ENCODE data around the gene PRDM1.
"Not testable (repeated sequence)": the region's sequence is repeated elsewhere in the genome, so short reads cannot be mapped to it uniquely, and the experiment has no call there.

The PRDM1 gene

DNA sequence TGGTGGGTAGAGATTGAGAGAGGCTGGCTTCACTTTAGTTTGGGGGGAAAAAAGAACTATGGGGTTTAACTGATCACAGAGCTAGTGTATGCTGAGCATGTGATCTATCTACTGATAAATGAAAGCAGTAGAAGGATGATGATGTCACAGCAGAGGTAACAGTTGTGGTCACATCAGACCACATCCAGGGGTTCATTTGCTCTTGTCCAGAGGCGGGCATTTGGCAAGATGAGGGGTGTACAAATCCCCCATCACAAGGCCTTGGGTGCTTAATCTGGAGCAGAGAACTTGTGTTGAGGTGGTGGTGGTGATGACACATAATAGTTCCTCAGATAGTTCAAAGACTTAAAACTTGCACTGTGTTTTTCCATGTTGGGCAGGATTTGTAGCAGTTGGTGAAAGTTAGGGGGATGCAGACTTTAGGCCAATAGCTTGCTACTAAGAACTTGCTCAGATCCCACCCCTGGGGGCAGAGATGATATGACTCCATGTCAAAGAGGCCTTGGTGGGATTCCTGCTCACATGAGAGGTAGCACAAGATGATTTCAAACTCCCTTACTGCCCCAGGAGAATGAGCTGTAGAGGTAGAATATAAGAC, 63.4 kb downstream of the PRDM1 start:
- Histone ChIP-seq H3K36me3 (ENCODE audit: control insufficient read depth, low read depth, low read length) (no peaks in the 10 kb centered on the region), H3K27ac (ENCODE audit: low read length) (no peak overlapping the region), H3K9ac (ENCODE audit: low read length) (no peak overlapping the region), H3K27me3 (ENCODE audit: control insufficient read depth, insufficient read depth, low read length) (no peaks in the 10 kb centered on the region), H3K4me3 (ENCODE audit: low read length) (no peak overlapping the region), H3K4me1 (ENCODE audit: control insufficient read depth, low read depth, low read length) (peaks cover 8% of the 10 kb centered on the region), H3K9me3 (ENCODE audit: control insufficient read depth, low read depth, low read length) (no peaks in the 10 kb centered on the region)

- not testable (repeated sequence) for H3K27me3 ChIP-seq (ENCODE audit: control insufficient read depth, insufficient read depth, low read length); H3K9me3 ChIP-seq (ENCODE audit: control insufficient read depth, low read depth, low read length); H3K9ac ChIP-seq (ENCODE audit: low read length); H3K27ac ChIP-seq (ENCODE audit: low read length); H3K36me3 ChIP-seq (ENCODE audit: control insufficient read depth, low read depth, low read length); H3K4me3 ChIP-seq (ENCODE audit: low read length); H3K4me1 ChIP-seq (ENCODE audit: control insufficient read depth, low read depth, low read length)
These were observed 66.3 kb downstream of the PRDM1 start for GRCh38 chr6:106152476-106152875.

DNA sequence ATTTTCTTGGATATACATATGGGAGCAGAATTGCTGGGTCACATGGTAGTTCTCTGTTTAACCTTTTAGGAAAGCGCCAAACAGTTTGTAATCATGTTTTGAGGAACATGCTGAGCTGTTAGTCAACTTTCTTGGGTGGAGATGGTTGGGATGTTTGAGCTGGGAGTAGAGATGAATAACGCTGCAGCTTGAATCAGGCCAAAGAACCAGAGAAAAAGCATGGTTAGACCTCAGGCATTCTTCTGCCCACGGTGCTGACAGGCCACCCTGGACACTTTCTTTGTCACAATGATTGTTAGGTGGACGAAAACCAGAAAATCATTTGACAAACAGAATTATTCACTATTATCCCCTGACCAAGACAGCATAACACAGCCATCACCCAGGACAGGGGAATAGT, 66.8 kb downstream of the PRDM1 start:
- no peak overlapping the region for H3K4me3 ChIP-seq (ENCODE audit: low read length)
- no peaks in the 10 kb centered on the region for H3K36me3 ChIP-seq (ENCODE audit: control insufficient read depth, low read depth, low read length)
- H3K27me3 ChIP-seq (ENCODE audit: control insufficient read depth, insufficient read depth, low read length) = no peaks in the 10 kb centered on the region
- H3K9ac ChIP-seq (ENCODE audit: low read length) = no peak overlapping the region
- no peak overlapping the region for H3K27ac ChIP-seq (ENCODE audit: low read length)
- H3K4me1 ChIP-seq (ENCODE audit: control insufficient read depth, low read depth, low read length) = peaks cover 9% of the 10 kb centered on the region
- H3K9me3 ChIP-seq (ENCODE audit: control insufficient read depth, low read depth, low read length) = no peaks in the 10 kb centered on the region

- H3K9me3 ChIP-seq (ENCODE audit: control insufficient read depth, low read depth, low read length) = no peaks in the 10 kb centered on the region
- H3K9ac ChIP-seq (ENCODE audit: low read length) = no peak overlapping the region
- peaks cover 9% of the 10 kb centered on the region for H3K4me1 ChIP-seq (ENCODE audit: control insufficient read depth, low read depth, low read length)
- no peak overlapping the region for H3K4me3 ChIP-seq (ENCODE audit: low read length)
- H3K36me3 ChIP-seq (ENCODE audit: control insufficient read depth, low read depth, low read length) = no peaks in the 10 kb centered on the region
- H3K27ac ChIP-seq (ENCODE audit: low read length) = no peak overlapping the region
- no peaks in the 10 kb centered on the region for H3K27me3 ChIP-seq (ENCODE audit: control insufficient read depth, insufficient read depth, low read length)
These were observed 68.2 kb downstream of the PRDM1 start for GRCh38 chr6:106154326-106154725.

- H3K27me3 ChIP-seq (ENCODE audit: control insufficient read depth, insufficient read depth, low read length) = no peaks in the 10 kb centered on the region
- H3K4me3 ChIP-seq (ENCODE audit: low read length) = no peak overlapping the region
These were observed 69.2 kb downstream of the PRDM1 start for GRCh38 chr6:106155219-106155830.

GRCh38 chr6:106156413-106156812, 70.3 kb downstream of the PRDM1 start:
- H3K27me3 ChIP-seq (ENCODE audit: control insufficient read depth, insufficient read depth, low read length) = no peaks in the 10 kb centered on the region

More at GRCh38 chr6:106155219-106155830, 69.2 kb downstream of the PRDM1 start:
- Histone ChIP-seq H3K27ac (ENCODE audit: low read length) (no peak overlapping the region), H3K36me3 (ENCODE audit: control insufficient read depth, low read depth, low read length) (no peaks in the 10 kb centered on the region), H3K4me1 (ENCODE audit: control insufficient read depth, low read depth, low read length) (peaks cover 9% of the 10 kb centered on the region), H3K9me3 (ENCODE audit: control insufficient read depth, low read depth, low read length) (no peaks in the 10 kb centered on the region), H3K9ac (ENCODE audit: low read length) (no peak overlapping the region)

DNA sequence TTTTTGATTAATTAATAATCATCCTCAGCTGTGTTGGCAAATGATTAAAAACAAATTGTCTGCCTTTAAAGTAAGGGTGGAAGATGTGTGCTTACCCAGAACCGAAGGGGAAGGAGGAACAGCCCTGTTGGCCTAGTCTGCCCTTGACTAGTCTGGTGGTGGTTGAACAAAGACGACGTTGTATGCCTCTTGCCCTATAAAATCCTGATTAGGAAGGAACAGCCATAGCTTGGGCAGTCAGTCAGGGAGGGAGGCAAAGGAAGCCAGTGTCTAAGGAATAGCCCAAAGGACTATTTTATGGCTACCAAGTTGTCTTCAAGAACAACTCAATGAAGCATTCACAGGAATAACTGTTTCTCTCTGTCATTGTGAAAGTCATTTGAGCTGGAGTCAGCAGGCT, 70.7 kb downstream of the PRDM1 start:
- Histone ChIP-seq H3K27me3 (ENCODE audit: control insufficient read depth, insufficient read depth, low read length) (no peaks in the 10 kb centered on the region), H3K27ac (ENCODE audit: low read length) (no peak overlapping the region)

More at GRCh38 chr6:106156413-106156812, 70.3 kb downstream of the PRDM1 start:
- H3K9me3 ChIP-seq (ENCODE audit: control insufficient read depth, low read depth, low read length) = no peaks in the 10 kb centered on the region
- no peak overlapping the region for H3K9ac ChIP-seq (ENCODE audit: low read length)
- H3K4me3 ChIP-seq (ENCODE audit: low read length) = no peak overlapping the region
- H3K36me3 ChIP-seq (ENCODE audit: control insufficient read depth, low read depth, low read length) = no peaks in the 10 kb centered on the region
- no peak overlapping the region for H3K27ac ChIP-seq (ENCODE audit: low read length)
- H3K4me1 ChIP-seq (ENCODE audit: control insufficient read depth, low read depth, low read length) = peaks cover 9% of the 10 kb centered on the region

GRCh38 chr6:106158816-106159215, 72.7 kb downstream of the PRDM1 start:
- H3K27me3 ChIP-seq (ENCODE audit: control insufficient read depth, insufficient read depth, low read length) = no peaks in the 10 kb centered on the region
- H3K27ac ChIP-seq (ENCODE audit: low read length) = no peak overlapping the region
- no peak overlapping the region for H3K4me3 ChIP-seq (ENCODE audit: low read length)
- H3K9me3 ChIP-seq (ENCODE audit: control insufficient read depth, low read depth, low read length) = no peaks in the 10 kb centered on the region
- no peaks in the 10 kb centered on the region for H3K36me3 ChIP-seq (ENCODE audit: control insufficient read depth, low read depth, low read length)
- H3K9ac ChIP-seq (ENCODE audit: low read length) = no peak overlapping the region
- peaks cover 16% of the 10 kb centered on the region for H3K4me1 ChIP-seq (ENCODE audit: control insufficient read depth, low read depth, low read length)

More for the DNA sequence above, 70.7 kb downstream of the PRDM1 start:
- Histone ChIP-seq H3K4me1 (ENCODE audit: control insufficient read depth, low read depth, low read length) (peaks cover 9% of the 10 kb centered on the region), H3K4me3 (ENCODE audit: low read length) (no peak overlapping the region), H3K9me3 (ENCODE audit: control insufficient read depth, low read depth, low read length) (no peaks in the 10 kb centered on the region), H3K9ac (ENCODE audit: low read length) (no peak overlapping the region), H3K36me3 (ENCODE audit: control insufficient read depth, low read depth, low read length) (no peaks in the 10 kb centered on the region)

All from iPS-18a (cell line).